Measurements from ENCODE around the gene RET.
A peak's percentile ranks its signal among the peaks of the same experiment; 100 is the strongest.

Gene RET

GRCh38 chr10:43105956-43106229, 29.0 kb downstream of the RET start:
- no peak overlapping the region for H3K4me3 ChIP-seq (ENCODE audit: low read depth, low read length)
- H3K36me3 ChIP-seq (ENCODE audit: control insufficient read depth, insufficient read depth, low read length) = no peaks in the 10 kb centered on the region
- H3K79me2 ChIP-seq = no peaks in the 10 kb centered on the region
- H3K9ac ChIP-seq = no peak overlapping the region
- H3K27ac ChIP-seq = no peak overlapping the region
- H3K4me1 ChIP-seq = peaks cover 6% of the 10 kb centered on the region
- H3K9me3 ChIP-seq (ENCODE audit: control insufficient read depth, low read length) = no peaks in the 10 kb centered on the region
- no peak for TF ChIP-seq CTCF (IDR thresholded peaks at IDR 0.05)
- peak overlapping the region; percentile 95 for H3K4me2 ChIP-seq (ENCODE audit: low read length)
- H3K27me3 ChIP-seq (ENCODE audit: control insufficient read depth, insufficient read depth, low read length) = no peaks in the 10 kb centered on the region
- peak overlapping the region; percentile 91 for H2AFZ ChIP-seq

- Histone ChIP-seq H3K9ac (no peak overlapping the region), H3K36me3 (ENCODE audit: control insufficient read depth, insufficient read depth, low read length) (no peaks in the 10 kb centered on the region), H3K27me3 (ENCODE audit: control insufficient read depth, insufficient read depth, low read length) (no peaks in the 10 kb centered on the region), H3K27ac (no peak overlapping the region), H3K4me2 (ENCODE audit: low read length) (peak overlapping the region; percentile 95), H3K4me3 (ENCODE audit: low read depth, low read length) (no peak overlapping the region), H3K4me1 (peaks cover 6% of the 10 kb centered on the region), H3K79me2 (no peaks in the 10 kb centered on the region), H2AFZ (no peak overlapping the region), H3K9me3 (ENCODE audit: control insufficient read depth, low read length) (no peaks in the 10 kb centered on the region)
- no peak for TF ChIP-seq CTCF (IDR thresholded peaks at IDR 0.05)
Observed at GRCh38 chr10:43106256-43107091, 29.6 kb downstream of the RET start.

- Histone ChIP-seq H3K4me1 (peaks cover 6% of the 10 kb centered on the region), H3K9ac (no peak overlapping the region), H3K27ac (no peak overlapping the region), H3K4me2 (ENCODE audit: low read length) (no peak overlapping the region), H3K27me3 (ENCODE audit: control insufficient read depth, insufficient read depth, low read length) (no peaks in the 10 kb centered on the region), H3K9me3 (ENCODE audit: control insufficient read depth, low read length) (no peaks in the 10 kb centered on the region), H2AFZ (no peak overlapping the region), H3K4me3 (ENCODE audit: low read depth, low read length) (no peak overlapping the region), H3K79me2 (no peaks in the 10 kb centered on the region), H3K36me3 (ENCODE audit: control insufficient read depth, insufficient read depth, low read length) (no peaks in the 10 kb centered on the region)
- no peak for TF ChIP-seq CTCF (IDR thresholded peaks at IDR 0.05)
Observed at GRCh38 chr10:43108951-43109350, 32.1 kb downstream of the RET start.

GRCh38 chr10:43109671-43110249, 32.9 kb downstream of the RET start:
- Histone ChIP-seq H3K36me3 (ENCODE audit: control insufficient read depth, insufficient read depth, low read length) (no peaks in the 10 kb centered on the region), H3K79me2 (no peaks in the 10 kb centered on the region), H3K27me3 (ENCODE audit: control insufficient read depth, insufficient read depth, low read length) (no peaks in the 10 kb centered on the region), H3K4me1 (peaks cover 6% of the 10 kb centered on the region), H2AFZ (no peak overlapping the region), H3K9me3 (ENCODE audit: control insufficient read depth, low read length) (no peaks in the 10 kb centered on the region), H3K4me3 (ENCODE audit: low read depth, low read length) (no peak overlapping the region), H3K27ac (no peak overlapping the region), H3K9ac (no peak overlapping the region), H3K4me2 (ENCODE audit: low read length) (no peak overlapping the region)
- TF ChIP-seq CTCF (IDR thresholded peaks at IDR 0.05) = no peak
